Naive thymus-derived CD4-positive, alpha-beta T cell (primary cell): ENCODE data around the gene FEM1B. TPM values are rescaled to one million over a fixed set of nuclear protein-coding genes. Genes with fewer than 3 reads are reported as not detected.

Experiments used
- ATAC-seq: fragments of 150-1000 bp; cut with Tn5 transposase; 2 replicates; pipeline ENCODE4 v1.10.0; 2021; ENCODE audit warnings: mild to moderate bottlenecking, moderate library complexity
- CTCF ChIA-PET: fragments of 350-600 bp; sonication (Branson Sonifier 250); formaldehyde crosslinking; loops from one replicate; lab custom pipeline; 2021; ENCODE audit warnings: antibody characterized with exemption; lab: Charles Lee
- POLR2A ChIA-PET: fragments of 350-600 bp; sonication (Branson Sonifier 250); formaldehyde crosslinking; loops from one replicate; lab custom pipeline; 2021; ENCODE audit warnings: antibody characterized with exemption, inconsistent platforms; lab: Charles Lee
- DNase-seq, 9 donors: peaks; one replicate each; pipeline versions ENCODE4 v3.0.0 to v3.0.0-alpha.2; 2020 to 2022; ENCODE audit warnings: mixed read lengths in 1 of 9
- H3K27ac ChIP-seq: one replicate; pipeline ENCODE4 v1.7.0; 2013; ENCODE audit warnings: mild to moderate bottlenecking, low read depth, low read length, moderate library complexity
- H3K27me3 ChIP-seq, 2 donors: one replicate each; pipeline ENCODE4 v1.7.0; 2013; ENCODE audit warnings: low read length in 2 of 2, mild to moderate bottlenecking in 2 of 2, moderate library complexity in 2 of 2; ENCODE audit not compliant: control insufficient read depth in 2 of 2, insufficient read depth in 2 of 2
- H3K36me3 ChIP-seq, 3 experiments: 1 replicate in 2 of 3; 2 replicates in 1 of 3; pipeline ENCODE4 v1.7.0; 2013; ENCODE audit warnings: low read length in 3 of 3, mild to moderate bottlenecking in 3 of 3, moderate library complexity in 1 of 3; ENCODE audit not compliant: insufficient read depth in 3 of 3, control insufficient read depth in 2 of 3
- H3K4me1 ChIP-seq, 2 donors: one replicate each; pipeline ENCODE4 v1.7.0; 2013; ENCODE audit warnings: low read length in 2 of 2, mild to moderate bottlenecking in 2 of 2, moderate library complexity in 1 of 2; ENCODE audit not compliant: control insufficient read depth in 2 of 2, insufficient read depth in 2 of 2
- H3K4me3 ChIP-seq: 2 replicates; pipeline ENCODE4 v1.7.0; 2013; ENCODE audit warnings: mild to moderate bottlenecking, low read length
- H3K9me3 ChIP-seq, 3 experiments: 1 replicate in 2 of 3; 2 replicates in 1 of 3; pipeline ENCODE4 v1.7.0; 2013; ENCODE audit warnings: low read length in 3 of 3; ENCODE audit not compliant: control insufficient read depth in 2 of 3
- H3K27ac Mint-ChIP-seq, 9 donors: one replicate each; pipeline ENCODE4 v1.8.0; 2020 to 2022; ENCODE audit warnings: mixed read lengths in 9 of 9, mild to moderate bottlenecking in 8 of 9, moderate library complexity in 5 of 9, inconsistent platforms in 2 of 9
- H3K27me3 Mint-ChIP-seq, 5 donors: one replicate each; pipeline ENCODE4 v1.8.0; 2021 to 2022; ENCODE audit warnings: mixed read lengths in 5 of 5, mild to moderate bottlenecking in 1 of 5
- H3K36me3 Mint-ChIP-seq, 5 donors: one replicate each; pipeline ENCODE4 v1.8.0; 2020 to 2022; ENCODE audit warnings: mixed read lengths in 5 of 5, mild to moderate bottlenecking in 3 of 5, inconsistent platforms in 1 of 5
- H3K4me1 Mint-ChIP-seq, 7 donors: one replicate each; pipeline ENCODE4 v1.8.0; 2020 to 2022; ENCODE audit warnings: mixed read lengths in 7 of 7, mild to moderate bottlenecking in 3 of 7, inconsistent platforms in 1 of 7
- H3K4me3 Mint-ChIP-seq, 10 donors: one replicate each; pipeline ENCODE4 v1.8.0; 2020 to 2022; ENCODE audit warnings: mild to moderate bottlenecking in 10 of 10, mixed read lengths in 10 of 10, moderate library complexity in 6 of 10, inconsistent platforms in 2 of 10
- H3K9me3 Mint-ChIP-seq, 11 donors: one replicate each; pipeline ENCODE4 v1.8.0; 2020 to 2022; ENCODE audit warnings: mixed read lengths in 11 of 11, mild to moderate bottlenecking in 4 of 11, inconsistent platforms in 1 of 11, moderate library complexity in 1 of 11
- intact Hi-C, 2 donors: fragments of 100-400 bp; cut with micrococcal nuclease; formaldehyde crosslinking; loops; one replicate each; pipeline ENCODE4 v1.15.1; 2023
- polyA plus RNA-seq, 2 donors: library from polyadenylated mRNA; unstranded; fragments of 300-500 nt; fragmentation: Illumina TruSeq; gene quantifications; one replicate each; pipeline ENCODE4 v1.2.3, GENCODE V29; 2021
- total RNA-seq, 6 experiments: library from RNA in 5 of 6; stranded (reverse) in 5 of 6; gene quantifications; 1 replicate in 5 of 6; 2 replicates in 1 of 6; pipeline ENCODE4 v1.2.3 and lab custom pipeline; 2021 to 2026

The FEM1B gene
- total and polyA plus RNA-seq, 7 experiments from 2014 or later: 12.0 to 73.2 (median 58.6) TPM

- no peaks in the 10 kb centered on the region for H3K36me3 ChIP-seq
- H3K4me3 ChIP-seq: no peak overlapping the region
- ChIA-PET POLR2A (no interaction called here), CTCF (no interaction called here)
- H3K9me3 ChIP-seq: no peaks in the 10 kb centered on the region
- H3K27ac ChIP-seq: no peak overlapping the region
- DNase-seq: no peak
- peaks cover 0 to 4% of the 10 kb centered on the region in 2 donors for H3K4me1 ChIP-seq
- Mint-ChIP-seq H3K27me3 (peaks cover 0 to 17% (median 3%) of the 10 kb centered on the region in 5 donors), H3K36me3 (peaks cover 0 to 4% (median 0%) of the 10 kb centered on the region in 5 donors), H3K4me3 (no peak overlapping the region), H3K9me3 (peaks cover 0 to under 1% (median 0%) of the 10 kb centered on the region in 11 donors), H3K4me1 (peaks cover 3 to 9% (median 7%) of the 10 kb centered on the region in 7 donors), H3K27ac (no peak overlapping the region)
- H3K27me3 ChIP-seq: no peaks in the 10 kb centered on the region
- ATAC-seq: no peak
- intact Hi-C loops: no loop called here
These were observed 42.5 kb upstream of the FEM1B start for GRCh38 chr15:68235022-68235421.

GRCh38 chr15:68239025-68239424, 38.5 kb upstream of the FEM1B start:
- Histone ChIP-seq H3K27me3 (no peaks in the 10 kb centered on the region), H3K9me3 (peaks cover 0 to 3% (median 0%) of the 10 kb centered on the region in 3 experiments), H3K36me3 (no peaks in the 10 kb centered on the region), H3K27ac (no peak overlapping the region), H3K4me3 (no peak overlapping the region), H3K4me1 (no peaks in the 10 kb centered on the region)
- peaks cover 2 to 11% (median 4%) of the 10 kb centered on the region in 5 donors for H3K36me3 Mint-ChIP-seq
- no peak overlapping the region for H3K27ac Mint-ChIP-seq
- ChIA-PET CTCF (no interaction called here), POLR2A (no interaction called here)
- no peak for ATAC-seq
- DNase-seq: no peak
- no peak overlapping the region for H3K4me3 Mint-ChIP-seq
- H3K9me3 Mint-ChIP-seq: peaks cover 0 to 29% (median 11%) of the 10 kb centered on the region in 11 donors
- peaks cover 0 to 25% (median 0%) of the 10 kb centered on the region in 5 donors for H3K27me3 Mint-ChIP-seq
- intact Hi-C loops: no loop called here
- peaks cover 0 to 1% (median 0%) of the 10 kb centered on the region in 7 donors for H3K4me1 Mint-ChIP-seq

- peaks cover 0 to 7% (median 0%) of the 10 kb centered on the region in 3 experiments for H3K9me3 ChIP-seq
- ATAC-seq: no peak
- peaks cover 0 to 1% (median 0%) of the 10 kb centered on the region in 7 donors for H3K4me1 Mint-ChIP-seq
- no peak for DNase-seq
- H3K36me3 ChIP-seq: no peaks in the 10 kb centered on the region
- no peaks in the 10 kb centered on the region for H3K27me3 ChIP-seq
- no peaks in the 10 kb centered on the region for H3K4me1 ChIP-seq
- peaks cover 3 to 41% (median 17%) of the 10 kb centered on the region in 11 donors for H3K9me3 Mint-ChIP-seq
- intact Hi-C loops: no loop called here
- no peak overlapping the region for H3K4me3 Mint-ChIP-seq
- peaks cover 2 to 19% (median 7%) of the 10 kb centered on the region in 5 donors for H3K36me3 Mint-ChIP-seq
- H3K27ac Mint-ChIP-seq: no peak overlapping the region
- ChIA-PET POLR2A (interaction anchor here (1.1 kb wide), 1 partner anchor 12 kb away, joined by 3 read pairs; no protein-coding TSS in a partner anchor), CTCF (interaction anchor here (1.4 kb wide), 1 partner anchor 9 kb away, joined by 3 read pairs; no protein-coding TSS in a partner anchor)
- no peak overlapping the region for H3K4me3 ChIP-seq
- H3K27me3 Mint-ChIP-seq: peaks cover 0 to 32% (median 4%) of the 10 kb centered on the region in 5 donors
- no peak overlapping the region for H3K27ac ChIP-seq
These were observed 36.2 kb upstream of the FEM1B start for GRCh38 chr15:68241088-68241935.

- no peak overlapping the region for H3K4me3 Mint-ChIP-seq
These were observed 33.3 kb upstream of the FEM1B start for GRCh38 chr15:68244235-68244634.

GRCh38 chr15:68249058-68249713, 28.4 kb upstream of the FEM1B start:
- H3K27ac ChIP-seq: no peak overlapping the region
- ATAC-seq (no peak), DNase-seq (no peak)
- H3K27me3 ChIP-seq: no peaks in the 10 kb centered on the region
- H3K4me3 Mint-ChIP-seq: no peak overlapping the region
- POLR2A ChIA-PET: interaction anchor here (0.6 to 0.8 kb wide), 3 partner anchors 13 to 1200 kb away, joined by 3 to 4 read pairs (median 3); partner anchors contain the start of gene FEM1B
- peaks cover 0 to 11% (median 7%) of the 10 kb centered on the region in 11 donors for H3K9me3 Mint-ChIP-seq
- intact Hi-C loops: no loop called here
- H3K36me3 ChIP-seq: no peaks in the 10 kb centered on the region
- H3K9me3 ChIP-seq: peaks cover 0 to 2% (median 0%) of the 10 kb centered on the region in 3 experiments
- no peak overlapping the region for H3K4me3 ChIP-seq
- peaks cover 0 to 6% (median 0%) of the 10 kb centered on the region in 7 donors for H3K4me1 Mint-ChIP-seq
- peaks cover 0 to 44% (median 6%) of the 10 kb centered on the region in 5 donors for H3K27me3 Mint-ChIP-seq
- no peaks in the 10 kb centered on the region for H3K4me1 ChIP-seq
- CTCF ChIA-PET: interaction anchor here (0.7 to 2.2 kb wide), 2 partner anchors 54 to 140 kb away, joined by 3 to 8 read pairs; no protein-coding TSS in a partner anchor
- H3K27ac Mint-ChIP-seq: no peak overlapping the region
- H3K36me3 Mint-ChIP-seq: peaks cover 0 to 9% (median 3%) of the 10 kb centered on the region in 5 donors

More at GRCh38 chr15:68244235-68244634, 33.3 kb upstream of the FEM1B start:
- no peak for DNase-seq
- H3K27ac ChIP-seq: no peak overlapping the region
- H3K4me1 ChIP-seq: no peaks in the 10 kb centered on the region
- H3K36me3 ChIP-seq: no peaks in the 10 kb centered on the region
- no peak overlapping the region for H3K4me3 ChIP-seq
- H3K4me1 Mint-ChIP-seq: no peaks in the 10 kb centered on the region
- H3K27me3 Mint-ChIP-seq: peaks cover 0 to 42% (median 6%) of the 10 kb centered on the region in 5 donors
- no peak for ATAC-seq
- ChIA-PET POLR2A (interaction anchor here (0.6 kb wide), 1 partner anchor 1054 kb away, joined by 7 read pairs; no protein-coding TSS in a partner anchor), CTCF (no interaction called here)
- H3K9me3 ChIP-seq: peaks cover 0 to 7% (median 0%) of the 10 kb centered on the region in 3 experiments
- peaks cover 3 to 41% (median 17%) of the 10 kb centered on the region in 11 donors for H3K9me3 Mint-ChIP-seq
- H3K27me3 ChIP-seq: no peaks in the 10 kb centered on the region
- no peak overlapping the region for H3K27ac Mint-ChIP-seq
- intact Hi-C loops: no loop called here
- peaks cover 0 to 19% (median 7%) of the 10 kb centered on the region in 5 donors for H3K36me3 Mint-ChIP-seq

- CTCF ChIA-PET: interaction anchor here (0.6 to 6.8 kb wide), 27 partner anchors 9 to 1221 kb away, joined by 3 to 75 read pairs (median 3); partner anchors contain the start of gene FEM1B
- H3K36me3 ChIP-seq: no peaks in the 10 kb centered on the region
- H3K4me3 ChIP-seq: no peak overlapping the region
- Mint-ChIP-seq H3K27ac (no peak overlapping the region), H3K4me3 (no peak overlapping the region), H3K27me3 (peaks cover 0 to 33% (median 0%) of the 10 kb centered on the region in 5 donors), H3K36me3 (no peaks in the 10 kb centered on the region), H3K4me1 (peaks cover 0 to 14% (median 4%) of the 10 kb centered on the region in 7 donors), H3K9me3 (no peaks in the 10 kb centered on the region)
- no peak overlapping the region for H3K27ac ChIP-seq
- H3K27me3 ChIP-seq: no peaks in the 10 kb centered on the region
- H3K4me1 ChIP-seq: no peaks in the 10 kb centered on the region
- intact Hi-C loops: loop anchor here (1.0 to 5.0 kb wide), 7 partner anchors 25 to 623 kb away; no protein-coding TSS in a partner anchor
- POLR2A ChIA-PET: interaction anchor here (0.5 to 2.8 kb wide), 7 partner anchors 25 to 424 kb away, joined by 3 to 22 read pairs (median 3); partner anchors contain the start of gene FEM1B
- DNase-seq (peak in 7 of 9 donors; percentile 42 to 64 (median 56)), ATAC-seq (peak; percentile 72)
- H3K9me3 ChIP-seq: no peaks in the 10 kb centered on the region
These were observed 24.5 kb upstream of the FEM1B start for GRCh38 chr15:68252925-68253534.
